Mammary epithelial cell (primary cell): ENCODE measurements around the gene ALDOB.

Experiments used
- EZH2 ChIP-seq: IDR thresholded peaks from 2 replicates; pipeline ENCODE4 v1.6.1; 2012; ENCODE audit warnings: low read length, inconsistent platforms, borderline replicate concordance
- TF ChIP-seq, protein P1 (sequence below), 2 donors: IDR thresholded peaks in 1 of 2; conservative IDR thresholded peaks in 1 of 2; 2 replicates each; pipeline ENCODE4 v1.5.1; 2011 to 2012; ENCODE audit warnings: inconsistent platforms in 2 of 2, low read length in 2 of 2, mild to moderate bottlenecking in 2 of 2, control low read depth in 1 of 2, low read depth in 1 of 2; ENCODE audit not compliant: insufficient read depth in 1 of 2; ENCODE audit errors: extremely low read depth in 1 of 2

- TF ChIP-seq, protein P1, sequence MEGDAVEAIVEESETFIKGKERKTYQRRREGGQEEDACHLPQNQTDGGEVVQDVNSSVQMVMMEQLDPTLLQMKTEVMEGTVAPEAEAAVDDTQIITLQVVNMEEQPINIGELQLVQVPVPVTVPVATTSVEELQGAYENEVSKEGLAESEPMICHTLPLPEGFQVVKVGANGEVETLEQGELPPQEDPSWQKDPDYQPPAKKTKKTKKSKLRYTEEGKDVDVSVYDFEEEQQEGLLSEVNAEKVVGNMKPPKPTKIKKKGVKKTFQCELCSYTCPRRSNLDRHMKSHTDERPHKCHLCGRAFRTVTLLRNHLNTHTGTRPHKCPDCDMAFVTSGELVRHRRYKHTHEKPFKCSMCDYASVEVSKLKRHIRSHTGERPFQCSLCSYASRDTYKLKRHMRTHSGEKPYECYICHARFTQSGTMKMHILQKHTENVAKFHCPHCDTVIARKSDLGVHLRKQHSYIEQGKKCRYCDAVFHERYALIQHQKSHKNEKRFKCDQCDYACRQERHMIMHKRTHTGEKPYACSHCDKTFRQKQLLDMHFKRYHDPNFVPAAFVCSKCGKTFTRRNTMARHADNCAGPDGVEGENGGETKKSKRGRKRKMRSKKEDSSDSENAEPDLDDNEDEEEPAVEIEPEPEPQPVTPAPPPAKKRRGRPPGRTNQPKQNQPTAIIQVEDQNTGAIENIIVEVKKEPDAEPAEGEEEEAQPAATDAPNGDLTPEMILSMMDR (conservative IDR thresholded peaks at IDR 0.05 in 1 of 2, IDR thresholded peaks at IDR 0.05 in 1 of 2; ENCODE audit: extremely low read depth in 1 of 2, insufficient read depth in 1 of 2, low read depth in 1 of 2, low read length in 2 of 2) = no peak
- TF ChIP-seq EZH2 = no peak
These were observed 40.9 kb downstream of the ALDOB start for GRCh38 chr9:101394687-101395086.
